PC-3 (cell line): ENCODE data around the gene MYH7.

Experiments
- CTCF ChIP-seq: fragments of 300-600 bp; sonication (generic); conservative IDR thresholded peaks from 2 replicates; pipeline ENCODE4 v1.5.1; 2017; ENCODE audit warnings: antibody characterized with exemption, low read depth, mild to moderate bottlenecking, low read length
- EZH2 ChIP-seq: fragments of 300-600 bp; sonication (generic); IDR thresholded peaks from one replicate; pipeline ENCODE4 v1.6.1; 2017; ENCODE audit warnings: antibody characterized with exemption, mild to moderate bottlenecking, low read length; ENCODE audit not compliant: unreplicated experiment
- EZH2phosphoT487 ChIP-seq: fragments of 300-600 bp; sonication (generic); IDR thresholded peaks from 2 replicates; pipeline ENCODE4 v1.6.1; 2018; ENCODE audit warnings: mild to moderate bottlenecking, antibody characterized with exemption, low read length, borderline replicate concordance

GRCh38 chr14:23392613-23393012, 42.8 kb downstream of the MYH7 start:
- TF ChIP-seq EZH2: no peak
- TF ChIP-seq CTCF: no peak
- TF ChIP-seq EZH2phosphoT487: no peak
